MM.1S (cell line): Measurements from ENCODE around the gene SH3RF3.
A peak's percentile ranks its signal among the peaks of the same experiment; 100 is the strongest.

ENCODE experiments used
- DNase-seq: peaks from one replicate; pipeline ENCODE4 v3.0.0-alpha.2; 2015
- H2AFZ ChIP-seq: fragments of 300-600 bp; sonication (generic); 2 replicates; pipeline ENCODE4 v1.6.0; 2016; ENCODE audit warnings: antibody characterized with exemption, low read length
- H3F3A ChIP-seq: fragments of 300-600 bp; sonication (generic); 2 replicates; pipeline ENCODE4 v1.6.1; 2016; ENCODE audit warnings: mild to moderate bottlenecking, antibody characterized with exemption, low read length, moderate library complexity, mixed read lengths; ENCODE audit not compliant: insufficient read depth
- H3K27ac ChIP-seq: fragments of 300-600 bp; sonication (generic); 2 replicates; pipeline ENCODE4 v1.5.1; 2016; ENCODE audit warnings: mild to moderate bottlenecking, low read length
- H3K27me3 ChIP-seq: fragments of 300-600 bp; sonication (generic); replicated peaks from 2 replicates; pipeline ENCODE4 v1.6.0; 2016; ENCODE audit warnings: low read length; ENCODE audit not compliant: insufficient read depth
- H3K36me3 ChIP-seq: fragments of 300-600 bp; sonication (generic); replicated peaks from 2 replicates; pipeline ENCODE4 v1.6.1; 2016; ENCODE audit warnings: mild to moderate bottlenecking, low read length, mixed read lengths; ENCODE audit not compliant: insufficient read depth
- H3K4me1 ChIP-seq: fragments of 300-600 bp; sonication (generic); 2 replicates; pipeline ENCODE4 v1.6.1; 2016; ENCODE audit warnings: low read length, mixed read lengths
- H3K4me2 ChIP-seq: fragments of 300-600 bp; sonication (generic); 2 replicates; pipeline ENCODE4 v1.6.0; 2016; ENCODE audit warnings: low read depth, low read length
- H3K4me3 ChIP-seq: fragments of 300-600 bp; sonication (generic); 2 replicates; pipeline ENCODE4 v1.5.1; 2016; ENCODE audit warnings: low read length, mixed read lengths
- H3K79me2 ChIP-seq: fragments of 300-600 bp; sonication (generic); 2 replicates; pipeline ENCODE4 v1.6.1; 2016; ENCODE audit warnings: mixed run types, low read length, mixed read lengths
- H3K9ac ChIP-seq: fragments of 300-600 bp; sonication (generic); 2 replicates; pipeline ENCODE4 v1.6.1; 2016; ENCODE audit warnings: low read length, mixed read lengths
- H3K9me2 ChIP-seq: fragments of 300-600 bp; sonication (generic); replicated peaks from 2 replicates; pipeline ENCODE4 v1.6.1; 2016; ENCODE audit warnings: mild to moderate bottlenecking, low read length, mixed read lengths; ENCODE audit not compliant: insufficient read depth
- H3K9me3 ChIP-seq: fragments of 300-600 bp; sonication (generic); replicated peaks from 2 replicates; pipeline ENCODE4 v1.6.1; 2016; ENCODE audit warnings: mild to moderate bottlenecking, low read length, mixed read lengths; ENCODE audit not compliant: insufficient read depth
- H4K20me1 ChIP-seq: fragments of 300-600 bp; sonication (generic); 2 replicates; pipeline ENCODE4 v1.6.1; 2016; ENCODE audit warnings: mild to moderate bottlenecking, low read length, moderate library complexity, mixed read lengths; ENCODE audit not compliant: insufficient read depth
- EZH2 ChIP-seq: fragments of 300-600 bp; sonication (generic); optimal IDR thresholded peaks from 2 replicates; pipeline ENCODE3; 2017; ENCODE audit warnings: low read depth, mild to moderate bottlenecking, antibody characterized with exemption, low read length, mixed read lengths
- EZH2phosphoT487 ChIP-seq: fragments of 300-600 bp; sonication (generic); IDR thresholded peaks from 2 replicates; pipeline ENCODE4 v1.6.1; 2018; ENCODE audit warnings: antibody characterized with exemption, low read length
- TF ChIP-seq, protein P1 (sequence below): fragments of 300-600 bp; sonication (generic); IDR thresholded peaks from 2 replicates; pipeline ENCODE4 v1.5.1; 2016; ENCODE audit warnings: antibody characterized with exemption, low read length, mixed read lengths

The SH3RF3 gene

DNA sequence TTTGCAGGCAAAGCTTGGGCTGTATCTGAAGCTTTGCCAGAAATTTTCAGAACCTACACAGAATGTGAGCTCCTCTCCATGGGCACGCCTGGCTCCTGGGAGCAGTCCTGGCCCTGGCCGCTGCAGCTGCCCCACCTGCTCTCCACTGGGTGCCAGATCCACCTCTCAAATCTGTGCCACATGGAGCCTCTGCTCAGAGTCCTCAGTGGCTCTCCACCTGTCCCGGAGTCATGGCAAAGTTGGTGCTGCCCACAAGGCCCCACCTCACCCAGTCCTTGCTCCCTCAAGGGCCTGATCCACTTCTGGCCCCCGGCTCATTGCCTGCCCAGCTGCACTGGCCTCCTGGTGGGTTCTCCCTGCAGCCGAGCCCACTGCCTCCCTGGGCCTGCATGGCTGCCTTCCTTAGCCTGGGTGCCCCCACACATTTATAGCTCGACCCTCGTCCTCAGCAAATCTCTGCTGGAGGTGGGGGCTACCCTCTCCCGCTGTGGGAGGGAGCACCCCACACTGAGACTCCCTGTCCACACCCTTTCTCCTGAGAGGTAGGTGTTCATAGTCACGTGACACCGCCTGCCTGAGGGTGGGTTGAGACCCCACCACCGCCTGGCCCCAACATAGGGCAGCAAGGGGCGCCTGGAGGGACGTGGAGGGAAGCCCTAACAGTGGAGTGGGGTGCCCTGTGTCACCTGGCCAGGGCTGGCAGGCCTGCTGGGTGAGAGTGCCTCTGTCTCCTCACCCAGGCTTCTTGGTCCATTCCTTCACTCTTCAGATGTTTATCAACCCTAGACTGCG is 224.1 kb downstream of the SH3RF3 start:
- H4K20me1 ChIP-seq = no peaks in the 10 kb centered on the region

DNA sequence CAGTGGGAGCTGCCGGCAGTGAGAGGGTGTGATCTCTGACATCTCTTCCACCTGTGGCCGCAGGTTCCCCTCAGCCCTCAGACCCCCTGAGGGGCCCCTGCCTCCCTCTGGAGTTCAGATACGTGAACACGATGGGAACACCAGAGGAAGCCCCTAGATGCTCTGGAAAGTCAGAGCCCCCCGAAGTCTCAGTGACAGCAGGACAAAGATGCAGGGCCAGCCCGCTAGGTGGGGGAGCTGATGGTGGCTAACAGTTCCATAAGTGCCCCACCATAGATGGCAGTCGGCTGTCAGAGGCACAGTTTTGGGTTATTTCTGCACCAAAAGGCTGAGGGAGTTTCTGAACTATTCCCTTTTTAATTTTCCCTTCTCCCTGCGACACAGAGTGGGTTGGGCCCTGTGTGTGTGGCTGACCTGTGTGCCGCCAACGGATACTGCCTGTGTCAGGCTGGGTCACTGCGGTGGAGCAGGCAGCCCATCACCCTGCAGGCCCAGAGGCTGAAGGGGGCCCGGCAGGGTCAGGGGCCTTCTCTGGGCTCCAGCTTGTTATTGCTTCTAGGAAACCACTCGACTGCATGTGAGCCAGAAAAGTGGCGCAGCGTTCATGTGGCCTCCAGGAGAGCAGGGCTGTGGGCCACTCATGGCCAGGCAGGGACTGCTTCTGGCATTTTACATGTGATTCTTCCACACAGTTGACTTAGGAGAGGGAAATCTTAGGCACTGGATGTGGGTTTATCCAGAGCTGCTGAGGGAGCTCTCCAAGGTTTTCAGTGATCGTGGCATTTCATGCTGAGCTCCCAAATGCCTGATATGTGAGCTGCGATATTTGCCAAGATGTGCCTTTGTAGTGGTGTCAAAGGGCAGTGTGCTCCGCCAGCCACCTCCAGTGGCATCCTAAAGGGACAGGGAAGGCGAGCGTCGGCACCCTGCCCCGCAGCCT is 225.1 kb downstream of the SH3RF3 start:
- Histone ChIP-seq H3K9me2 (no peaks in the 10 kb centered on the region), H3K36me3 (no peaks in the 10 kb centered on the region), H3F3A (peaks cover 30% of the 10 kb centered on the region), H3K27ac (no peak overlapping the region), H3K4me1 (peaks cover 48% of the 10 kb centered on the region), H2AFZ (no peak overlapping the region), H3K4me2 (no peak overlapping the region), H3K4me3 (no peak overlapping the region), H3K9me3 (no peaks in the 10 kb centered on the region), H3K27me3 (no peaks in the 10 kb centered on the region), H4K20me1 (no peaks in the 10 kb centered on the region), H3K9ac (no peak overlapping the region), H3K79me2 (peaks cover 46% of the 10 kb centered on the region)
- no peak for TF ChIP-seq EZH2
- TF ChIP-seq EZH2phosphoT487 = no peak
- TF ChIP-seq, protein P1, sequence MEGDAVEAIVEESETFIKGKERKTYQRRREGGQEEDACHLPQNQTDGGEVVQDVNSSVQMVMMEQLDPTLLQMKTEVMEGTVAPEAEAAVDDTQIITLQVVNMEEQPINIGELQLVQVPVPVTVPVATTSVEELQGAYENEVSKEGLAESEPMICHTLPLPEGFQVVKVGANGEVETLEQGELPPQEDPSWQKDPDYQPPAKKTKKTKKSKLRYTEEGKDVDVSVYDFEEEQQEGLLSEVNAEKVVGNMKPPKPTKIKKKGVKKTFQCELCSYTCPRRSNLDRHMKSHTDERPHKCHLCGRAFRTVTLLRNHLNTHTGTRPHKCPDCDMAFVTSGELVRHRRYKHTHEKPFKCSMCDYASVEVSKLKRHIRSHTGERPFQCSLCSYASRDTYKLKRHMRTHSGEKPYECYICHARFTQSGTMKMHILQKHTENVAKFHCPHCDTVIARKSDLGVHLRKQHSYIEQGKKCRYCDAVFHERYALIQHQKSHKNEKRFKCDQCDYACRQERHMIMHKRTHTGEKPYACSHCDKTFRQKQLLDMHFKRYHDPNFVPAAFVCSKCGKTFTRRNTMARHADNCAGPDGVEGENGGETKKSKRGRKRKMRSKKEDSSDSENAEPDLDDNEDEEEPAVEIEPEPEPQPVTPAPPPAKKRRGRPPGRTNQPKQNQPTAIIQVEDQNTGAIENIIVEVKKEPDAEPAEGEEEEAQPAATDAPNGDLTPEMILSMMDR = no peak
- no peak for DNase-seq

More for the DNA sequence above, 224.1 kb downstream of the SH3RF3 start:
- no peak for DNase-seq
- H2AFZ ChIP-seq = no peak overlapping the region
- H3K79me2 ChIP-seq = peaks cover 44% of the 10 kb centered on the region
- TF ChIP-seq EZH2phosphoT487 (no peak), EZH2 (no peak)
- TF ChIP-seq, protein P1 = no peak
- H3K4me2 ChIP-seq = no peak overlapping the region
- no peak overlapping the region for H3K27ac ChIP-seq
- peaks cover 58% of the 10 kb centered on the region for H3K4me1 ChIP-seq
- H3F3A ChIP-seq = peaks cover 38% of the 10 kb centered on the region
- no peaks in the 10 kb centered on the region for H3K36me3 ChIP-seq
- no peaks in the 10 kb centered on the region for H3K9me3 ChIP-seq
- no peak overlapping the region for H3K4me3 ChIP-seq
- H3K9ac ChIP-seq = no peak overlapping the region
- no peaks in the 10 kb centered on the region for H3K27me3 ChIP-seq
- H3K9me2 ChIP-seq = no peaks in the 10 kb centered on the region

DNA sequence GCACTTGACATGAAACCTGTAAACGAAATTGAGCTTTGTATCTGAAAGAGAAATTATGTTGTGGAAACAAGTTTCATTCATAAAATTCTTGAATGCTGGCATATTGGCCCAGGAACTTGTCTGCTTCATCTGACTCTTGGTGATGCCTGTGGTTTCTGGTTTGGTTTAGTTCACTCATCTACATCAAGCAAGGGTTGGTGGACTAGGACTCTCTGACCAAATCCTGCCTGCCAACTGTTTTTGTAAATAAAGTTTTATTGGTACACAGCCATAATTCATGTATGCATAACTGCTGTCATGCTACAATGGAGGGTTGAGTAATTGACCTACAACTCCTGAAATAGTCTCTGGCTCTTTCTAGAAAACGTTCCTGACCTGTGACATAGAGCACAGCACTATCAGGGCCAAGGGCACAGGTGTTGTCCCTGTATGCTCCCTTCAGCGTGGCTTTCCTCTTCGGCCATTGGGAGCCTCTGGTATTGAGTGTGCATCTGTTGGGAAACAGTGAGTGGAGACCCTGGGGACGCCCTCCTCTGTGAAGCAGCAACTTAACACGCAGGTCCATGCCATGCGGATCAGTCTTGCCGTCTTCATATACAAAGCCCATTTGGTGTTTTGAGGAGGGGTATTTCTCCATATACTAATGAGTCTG is 226.3 kb downstream of the SH3RF3 start:
- H3K27me3 ChIP-seq = no peaks in the 10 kb centered on the region
- TF ChIP-seq EZH2phosphoT487 (no peak), EZH2 (no peak)
- TF ChIP-seq, protein P1 = no peak
- H3K9me2 ChIP-seq = no peaks in the 10 kb centered on the region

More for the DNA sequence above, 226.3 kb downstream of the SH3RF3 start:
- DNase-seq = peak; percentile 59
- no peaks in the 10 kb centered on the region for H3K36me3 ChIP-seq
- H3K4me3 ChIP-seq = no peak overlapping the region
- no peaks in the 10 kb centered on the region for H3K9me3 ChIP-seq
- H3K9ac ChIP-seq = no peak overlapping the region
- no peaks in the 10 kb centered on the region for H4K20me1 ChIP-seq
- H3K4me1 ChIP-seq = peaks cover 36% of the 10 kb centered on the region
- no peak overlapping the region for H2AFZ ChIP-seq
- peaks cover 41% of the 10 kb centered on the region for H3K79me2 ChIP-seq
- H3K4me2 ChIP-seq = no peak overlapping the region
- peak overlapping the region; percentile 5; the same call in 1 of the 2 replicates for H3K27ac ChIP-seq
- peaks cover 23% of the 10 kb centered on the region for H3F3A ChIP-seq
